GM21619 (cell line): ENCODE measurements around the gene TCF7L1.
"Not testable (repeated sequence)": the region's sequence is repeated elsewhere in the genome, so short reads cannot be mapped to it uniquely, and the experiment has no call there.

Experiments used
- ATAC-seq: cut with Tn5 transposase; IDR thresholded peaks from one replicate; pipeline ENCODE4 v1.9.1; 2021; ENCODE audit not compliant: unreplicated experiment

Gene TCF7L1

GRCh38 chr2:85277416-85278158 lies 144.4 kb downstream of the TCF7L1 start:
- no peak for ATAC-seq

- ATAC-seq = no peak
Observed at GRCh38 chr2:85278361-85278760, 145.2 kb downstream of the TCF7L1 start.

- no peak for ATAC-seq
Observed at GRCh38 chr2:85281553-85281952, 148.4 kb downstream of the TCF7L1 start.

GRCh38 chr2:85282914-85283313 lies 149.7 kb downstream of the TCF7L1 start:
- ATAC-seq = no peak

- ATAC-seq = no peak
Observed at GRCh38 chr2:85283641-85284040, 150.4 kb downstream of the TCF7L1 start.

- ATAC-seq = no peak
Observed at GRCh38 chr2:85286918-85287317, 153.7 kb downstream of the TCF7L1 start.

- ATAC-seq = no peak
Observed at GRCh38 chr2:85287721-85288120, 154.5 kb downstream of the TCF7L1 start.

- no peak for ATAC-seq
Observed at GRCh38 chr2:85288244-85288725, 155.1 kb downstream of the TCF7L1 start.

GRCh38 chr2:85291425-85292023 lies 158.3 kb downstream of the TCF7L1 start:
- no peak for ATAC-seq

- no peak for ATAC-seq
Observed at GRCh38 chr2:85302121-85302520, 168.9 kb downstream of the TCF7L1 start.

- no peak for ATAC-seq
Observed at GRCh38 chr2:85303780-85304531, 170.8 kb downstream of the TCF7L1 start.

- no peak for ATAC-seq
Observed at GRCh38 chr2:85307527-85307897, 174.3 kb downstream of the TCF7L1 start.

GRCh38 chr2:85308201-85308600 lies 175.0 kb downstream of the TCF7L1 start:
- no peak for ATAC-seq

- ATAC-seq = no peak
Observed at GRCh38 chr2:85308896-85309555, 175.8 kb downstream of the TCF7L1 start.

- ATAC-seq = no peak
Observed at GRCh38 chr2:85309699-85310321, 176.6 kb downstream of the TCF7L1 start.

GRCh38 chr2:85310330-85310729 lies 177.1 kb downstream of the TCF7L1 start:
- ATAC-seq = peak; percentile 57

- ATAC-seq = no peak
Observed at GRCh38 chr2:85312404-85312803, 179.2 kb downstream of the TCF7L1 start.

GRCh38 chr2:85314884-85315242 lies 181.7 kb downstream of the TCF7L1 start:
- no peak for ATAC-seq

GRCh38 chr2:85315921-85316320 lies 182.7 kb downstream of the TCF7L1 start:
- not testable (repeated sequence) for ATAC-seq

GRCh38 chr2:85318222-85319074 lies 185.3 kb downstream of the TCF7L1 start:
- ATAC-seq = no peak
